Measurements from ENCODE around the gene MEIOB.
A peak's percentile ranks its signal among the peaks of the same experiment; 100 is the strongest.

Gene MEIOB

GRCh38 chr16:1789643-1790045 lies 82.3 kb downstream of the MEIOB start:
- Mint-ChIP-seq H3K9me3 (no peaks in the 10 kb centered on the region), H3K4me3 (no peak overlapping the region), H3K4me1 (peaks cover 3% of the 10 kb centered on the region), H3K27me3 (no peaks in the 10 kb centered on the region), H3K36me3 (peaks cover 5% of the 10 kb centered on the region), H3K27ac (no peak overlapping the region)
- CTCF ChIA-PET, result no interaction called here
- DNase-seq, result no peak

DNA sequence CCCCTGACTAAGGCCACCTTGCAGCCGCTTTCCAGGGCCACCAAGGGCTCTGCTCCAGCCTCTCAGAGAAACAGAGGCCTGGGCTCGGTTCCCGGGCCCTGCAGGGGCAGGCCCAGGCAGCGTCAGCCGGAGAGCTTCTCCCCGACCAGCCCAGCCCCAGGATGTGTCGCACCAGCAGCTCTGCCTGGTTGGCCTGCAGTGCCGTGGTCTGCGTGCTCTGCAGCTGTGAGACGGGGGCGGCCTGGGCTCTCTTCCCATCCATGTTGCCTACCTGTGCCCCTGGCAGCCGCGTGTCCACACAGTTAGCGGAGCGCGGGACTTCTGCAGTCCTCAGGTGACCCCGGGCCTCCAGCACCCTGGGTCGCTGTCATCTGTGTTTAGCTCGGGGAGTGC lies 83.3 kb downstream of the MEIOB start:
- Mint-ChIP-seq H3K4me3 (no peak overlapping the region), H3K4me1 (peaks cover 9% of the 10 kb centered on the region), H3K36me3 (peaks cover 5% of the 10 kb centered on the region), H3K27me3 (no peaks in the 10 kb centered on the region), H3K27ac (no peak overlapping the region), H3K9me3 (no peaks in the 10 kb centered on the region)
- CTCF ChIA-PET, result no interaction called here
- no peak for DNase-seq

GRCh38 chr16:1788095-1788707 lies 83.8 kb downstream of the MEIOB start:
- Mint-ChIP-seq H3K36me3 (peaks cover 5% of the 10 kb centered on the region), H3K9me3 (no peaks in the 10 kb centered on the region), H3K27me3 (no peaks in the 10 kb centered on the region), H3K4me1 (peaks cover 14% of the 10 kb centered on the region), H3K27ac (no peak overlapping the region), H3K4me3 (no peak overlapping the region)
- CTCF ChIA-PET, result no interaction called here
- no peak for DNase-seq

- H3K36me3 Mint-ChIP-seq, result peaks cover 5% of the 10 kb centered on the region
- peaks cover 15% of the 10 kb centered on the region for H3K4me1 Mint-ChIP-seq
- H3K4me3 Mint-ChIP-seq, result no peak overlapping the region
- no peaks in the 10 kb centered on the region for H3K27me3 Mint-ChIP-seq
- CTCF ChIA-PET, result no interaction called here
- no peak overlapping the region for H3K27ac Mint-ChIP-seq
- DNase-seq, result no peak
- no peaks in the 10 kb centered on the region for H3K9me3 Mint-ChIP-seq
Measured at GRCh38 chr16:1787322-1788094, 84.5 kb downstream of the MEIOB start.

- no peaks in the 10 kb centered on the region for H3K9me3 Mint-ChIP-seq
- CTCF ChIA-PET, result no interaction called here
Measured at GRCh38 chr16:1787056-1787321, 85.0 kb downstream of the MEIOB start.

GRCh38 chr16:1786242-1787055 lies 85.5 kb downstream of the MEIOB start:
- Mint-ChIP-seq H3K4me1 (peaks cover 20% of the 10 kb centered on the region), H3K27ac (no peak overlapping the region), H3K36me3 (peaks cover 5% of the 10 kb centered on the region), H3K4me3 (no peak overlapping the region), H3K27me3 (no peaks in the 10 kb centered on the region), H3K9me3 (no peaks in the 10 kb centered on the region)
- DNase-seq, result no peak
- CTCF ChIA-PET, result no interaction called here

More at GRCh38 chr16:1787056-1787321, 85.0 kb downstream of the MEIOB start:
- H3K4me3 Mint-ChIP-seq, result no peak overlapping the region
- DNase-seq, result no peak
- no peak overlapping the region for H3K27ac Mint-ChIP-seq
- peaks cover 15% of the 10 kb centered on the region for H3K4me1 Mint-ChIP-seq
- peaks cover 5% of the 10 kb centered on the region for H3K36me3 Mint-ChIP-seq
- H3K27me3 Mint-ChIP-seq, result no peaks in the 10 kb centered on the region

GRCh38 chr16:1785846-1786170 lies 86.2 kb downstream of the MEIOB start:
- no peak overlapping the region for H3K27ac Mint-ChIP-seq
- peaks cover 5% of the 10 kb centered on the region for H3K36me3 Mint-ChIP-seq
- H3K27me3 Mint-ChIP-seq, result no peaks in the 10 kb centered on the region
- peaks cover 26% of the 10 kb centered on the region for H3K4me1 Mint-ChIP-seq
- no peak for DNase-seq
- CTCF ChIA-PET, result no interaction called here
- no peak overlapping the region for H3K4me3 Mint-ChIP-seq
- H3K9me3 Mint-ChIP-seq, result no peaks in the 10 kb centered on the region

DNA sequence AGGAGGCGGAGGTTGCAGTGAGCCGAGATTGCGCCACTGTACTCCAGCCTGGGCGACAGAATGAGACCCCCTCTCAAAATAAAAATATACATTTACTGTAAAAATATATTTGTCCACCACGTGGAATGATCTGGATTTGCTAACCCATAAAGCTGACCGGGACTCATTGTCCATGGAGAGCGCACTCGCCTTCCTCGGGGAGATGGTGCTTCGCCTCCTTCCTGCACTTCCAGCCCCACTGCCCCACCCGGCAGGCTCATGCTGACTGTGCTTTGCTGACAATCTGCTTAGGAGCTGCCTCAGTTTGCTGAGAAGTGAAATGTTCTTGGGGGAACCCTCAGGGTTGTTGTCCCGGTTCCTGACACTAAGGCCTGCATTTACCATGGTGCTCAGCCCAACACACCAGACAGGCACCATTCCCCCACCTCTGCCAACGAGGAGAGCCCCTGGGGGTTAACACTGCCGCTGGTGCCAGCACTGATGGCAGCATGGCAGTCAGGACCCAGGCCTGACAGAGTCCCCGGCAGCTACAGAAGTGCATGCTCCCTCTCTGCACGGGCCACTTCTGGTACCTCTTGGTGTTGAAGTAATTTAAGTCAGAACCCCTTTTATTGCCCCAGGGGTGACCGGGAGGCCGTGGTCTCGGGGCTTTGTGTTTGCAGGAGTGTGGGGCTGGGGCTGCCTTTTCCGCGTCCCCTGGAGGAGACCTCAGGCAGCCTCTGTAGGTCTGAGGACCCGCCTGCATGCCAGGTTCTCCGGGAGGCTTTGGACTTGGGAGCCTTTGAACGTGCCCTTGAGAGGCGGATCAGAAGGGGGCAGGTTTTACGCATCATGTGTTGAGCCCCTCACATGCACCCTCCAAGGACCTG lies 86.8 kb downstream of the MEIOB start:
- peak overlapping the region; percentile 63 for H3K4me3 Mint-ChIP-seq
- H3K4me1 Mint-ChIP-seq, result peaks cover 28% of the 10 kb centered on the region
- H3K27ac Mint-ChIP-seq, result peak overlapping the region; percentile 45
- H3K27me3 Mint-ChIP-seq, result no peaks in the 10 kb centered on the region
- DNase-seq, result no peak
- peaks cover 5% of the 10 kb centered on the region for H3K36me3 Mint-ChIP-seq
- no peaks in the 10 kb centered on the region for H3K9me3 Mint-ChIP-seq
- CTCF ChIA-PET, result no interaction called here

Data from activated naive CD4-positive, alpha-beta T cell treated with anti-CD3 and anti-CD28 coated beads, Interleukin-2, amount 10 ng/mL, durations not matched to agents 7 days and 5 days (primary cell).